A549 treated with ZK216348 at 1 μM for 4 hours (cell line): Measurements from ENCODE around the gene KCNK17. TPM values are rescaled to one million over a fixed set of nuclear protein-coding genes. Genes with fewer than 3 reads are reported as not detected.

Experiments
- total RNA-seq: library from RNA; stranded (reverse); fragments of 200-300 nt; extraction: Qiagen RNA extraction; gene quantifications from 5 replicates; pipeline ENCODE4 v1.2.3, GENCODE V29; 2022; ENCODE audit warnings: low read depth

The KCNK17 gene
- not detected in 5 replicates for total RNA-seq

GRCh38 chr6:39314273-39314795 lies at the start of gene KCNK17:
KCNK17 (minus strand) TSS chr6:39314419; CDS start chr6:39314320, 99 bp downstream.

GRCh38 chr6:39322306-39322850 lies 8.2 kb upstream of the KCNK17 start, which contains the start of gene KCNK16:
KCNK16 (minus strand) TSS chr6:39322702; CDS start chr6:39322540, 162 bp downstream.

Other genes starting within 250 kb of the KCNK17 start
- gene SAYSD1, start 199.2 kb downstream of the KCNK17 start, total RNA-seq = 4.8 to 7.1 TPM (median 6.1 TPM) in 5 replicates
- gene KCNK5, start 84.9 kb downstream of the KCNK17 start, total RNA-seq = 0.92 to 1.6 TPM (median 1.5 TPM) in 5 replicates
- not detected in 5 replicates for gene KCNK16, start 8.3 kb upstream of the KCNK17 start, total RNA-seq